Stimulated activated naive CD8-positive, alpha-beta T cell treated with anti-CD3 and anti-CD28 coated beads, Interleukin-15, Interleukin-2, amounts not matched to agents 100 U/mL and 50 U/mL, for 24 hours (primary cell): Measurements from ENCODE around the gene SUMF2.
"Not testable (repeated sequence)": the region's sequence is repeated elsewhere in the genome, so short reads cannot be mapped to it uniquely, and the experiment has no call there.

Experiments used
- ATAC-seq: fragments of 150-1000 bp; cut with Tn5 transposase; one replicate; pipeline ENCODE4 v1.10.0; 2021
- DNase-seq: peaks from one replicate; pipeline ENCODE4 v3.0.0; 2021

The SUMF2 gene

DNA sequence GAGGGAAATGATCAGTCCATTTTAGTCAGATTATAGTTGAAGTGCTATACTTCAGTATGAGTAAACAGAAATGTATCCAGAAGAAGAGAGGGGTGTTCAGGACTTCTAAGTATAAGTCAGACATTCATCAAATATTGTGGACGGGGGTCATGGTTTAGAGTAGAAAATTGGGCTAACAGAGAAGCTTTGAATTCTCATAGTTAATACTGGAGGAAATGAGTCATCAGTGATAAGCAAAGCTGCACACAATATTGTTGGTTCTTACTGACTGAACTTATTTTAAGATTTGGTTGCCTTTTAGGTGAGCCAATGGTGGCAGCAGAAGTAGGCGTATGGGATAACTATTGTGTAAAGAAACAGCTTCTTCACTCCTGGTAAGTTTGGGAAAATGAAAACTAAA, 1.7 kb upstream of the SUMF2 start:
- ATAC-seq (peak; percentile 25), DNase-seq (no peak)

DNA sequence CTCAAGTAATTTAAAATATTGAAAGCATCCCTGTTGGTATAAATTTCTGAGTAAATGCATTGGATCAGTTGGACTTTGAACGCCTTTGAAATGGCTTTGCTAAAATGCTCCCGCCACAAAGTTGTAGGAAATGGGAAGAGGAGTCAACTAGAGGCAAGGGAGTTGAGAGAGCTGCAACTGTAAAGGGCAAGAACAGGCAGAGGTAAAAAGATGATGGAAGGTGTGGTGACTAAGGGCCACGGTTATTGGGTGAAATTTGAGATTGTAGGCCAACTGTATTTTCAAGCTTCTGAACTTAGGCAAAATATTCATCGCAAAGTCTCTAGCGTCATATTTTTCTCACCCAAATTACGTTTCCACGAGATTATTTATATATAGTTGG, 595 bp upstream of the SUMF2 start:
- no peak for ATAC-seq
- DNase-seq: no peak

DNA sequence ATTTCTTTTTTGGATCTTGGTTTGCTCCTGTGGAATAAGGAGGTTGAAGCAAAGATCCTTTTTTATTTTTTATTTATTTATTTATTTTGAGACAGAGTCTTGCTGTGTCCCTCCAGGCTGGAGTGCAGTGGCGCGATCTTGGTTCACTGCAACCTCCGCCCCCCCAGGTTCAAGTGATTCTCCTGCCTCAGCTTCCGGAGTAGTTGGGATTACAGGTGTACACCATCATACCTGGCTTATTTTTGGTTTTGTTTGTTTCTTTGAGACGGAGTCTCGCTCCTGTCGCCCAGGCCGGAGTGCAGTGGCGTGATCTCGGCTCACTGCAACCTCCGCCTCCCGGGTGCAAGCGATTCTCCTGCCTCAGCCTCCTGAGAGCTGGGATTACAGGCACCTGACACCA, 2.3 kb downstream of the SUMF2 start:
- not testable (repeated sequence) for DNase-seq, ATAC-seq

DNA sequence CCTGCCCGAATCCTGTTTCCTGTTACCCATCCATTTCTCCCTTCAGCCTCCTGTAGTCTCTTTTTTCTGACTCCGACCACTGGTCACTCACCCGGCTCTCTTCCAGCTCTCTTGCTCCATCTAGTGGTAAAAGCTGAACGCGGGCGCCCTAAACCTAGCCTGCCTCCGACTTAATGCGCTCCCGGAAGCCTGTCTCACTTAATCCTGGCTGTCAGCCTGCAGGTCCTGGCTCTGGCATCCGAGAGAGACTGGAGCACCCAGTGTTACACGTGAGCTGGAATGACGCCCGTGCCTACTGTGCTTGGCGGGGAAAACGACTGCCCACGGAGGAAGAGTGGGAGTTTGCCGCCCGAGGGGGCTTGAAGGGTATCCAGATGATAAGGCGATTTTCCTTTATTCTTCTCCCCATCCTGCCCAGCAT, 10.3 kb downstream of the SUMF2 start:
- peak; percentile 86 for ATAC-seq

DNA sequence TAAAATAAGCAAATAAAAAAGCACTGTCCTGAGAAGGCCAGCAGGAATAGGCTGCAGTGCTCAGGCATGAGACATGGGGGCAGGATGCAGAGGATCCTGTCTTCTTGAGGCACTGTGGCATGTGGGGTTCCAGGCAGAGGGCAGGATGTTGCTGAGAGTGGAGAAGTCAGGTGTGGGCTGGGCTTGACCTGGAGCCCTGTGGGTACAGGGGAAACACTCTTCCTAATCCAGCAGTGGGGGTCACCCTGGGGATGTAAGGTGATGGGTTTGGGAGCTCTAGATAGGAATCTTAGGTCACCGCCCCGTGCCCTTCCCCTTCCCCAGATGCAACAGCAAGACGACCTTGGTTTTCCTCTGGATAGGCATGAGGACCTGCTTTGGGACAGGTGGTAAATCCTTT, 13.6 kb downstream of the SUMF2 start:
- ATAC-seq (no peak), DNase-seq (no peak)

More for the DNA sequence above, 10.3 kb downstream of the SUMF2 start:
- DNase-seq: peak; percentile 72

DNA sequence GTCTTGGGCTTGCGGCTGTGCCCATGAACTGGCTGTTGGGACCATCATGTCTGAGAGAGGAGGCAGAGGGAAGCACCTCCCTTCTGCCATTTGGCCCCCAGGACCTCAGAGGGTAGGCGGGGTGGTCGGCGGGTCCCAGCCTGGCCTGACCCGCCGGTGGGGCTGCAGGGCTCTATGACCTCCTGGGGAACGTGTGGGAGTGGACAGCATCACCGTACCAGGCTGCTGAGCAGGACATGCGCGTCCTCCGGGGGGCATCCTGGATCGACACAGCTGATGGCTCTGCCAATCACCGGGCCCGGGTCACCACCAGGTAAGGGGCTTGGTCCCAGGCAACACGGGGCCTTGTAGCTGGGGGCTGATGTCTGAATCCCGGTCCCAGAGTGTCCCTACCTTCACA, 14.1 kb downstream of the SUMF2 start:
- no peak for DNase-seq
- no peak for ATAC-seq

DNA sequence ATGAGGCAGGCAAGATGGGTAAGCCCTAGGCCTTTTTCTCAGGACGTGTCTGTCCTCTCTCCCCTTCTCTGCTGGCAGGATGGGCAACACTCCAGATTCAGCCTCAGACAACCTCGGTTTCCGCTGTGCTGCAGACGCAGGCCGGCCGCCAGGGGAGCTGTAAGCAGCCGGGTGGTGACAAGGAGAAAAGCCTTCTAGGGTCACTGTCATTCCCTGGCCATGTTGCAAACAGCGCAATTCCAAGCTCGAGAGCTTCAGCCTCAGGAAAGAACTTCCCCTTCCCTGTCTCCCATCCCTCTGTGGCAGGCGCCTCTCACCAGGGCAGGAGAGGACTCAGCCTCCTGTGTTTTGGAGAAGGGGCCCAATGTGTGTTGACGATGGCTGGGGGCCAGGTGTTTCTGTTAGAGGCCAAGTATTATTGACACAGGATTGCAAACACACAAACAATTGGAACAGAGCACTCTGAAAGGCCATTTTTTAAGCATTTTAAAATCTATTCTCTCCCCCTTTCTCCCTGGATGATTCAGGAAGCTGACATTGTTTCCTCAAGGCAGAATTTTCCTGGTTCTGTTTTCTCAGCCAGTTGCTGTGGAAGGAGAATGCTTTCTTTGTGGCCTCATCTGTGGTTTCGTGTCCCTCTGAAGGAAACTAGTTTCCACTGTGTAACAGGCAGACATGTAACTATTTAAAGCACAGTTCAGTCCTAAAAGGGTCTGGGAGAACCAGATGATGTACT, 15.5 kb downstream of the SUMF2 start:
- ATAC-seq (no peak), DNase-seq (no peak)

DNA sequence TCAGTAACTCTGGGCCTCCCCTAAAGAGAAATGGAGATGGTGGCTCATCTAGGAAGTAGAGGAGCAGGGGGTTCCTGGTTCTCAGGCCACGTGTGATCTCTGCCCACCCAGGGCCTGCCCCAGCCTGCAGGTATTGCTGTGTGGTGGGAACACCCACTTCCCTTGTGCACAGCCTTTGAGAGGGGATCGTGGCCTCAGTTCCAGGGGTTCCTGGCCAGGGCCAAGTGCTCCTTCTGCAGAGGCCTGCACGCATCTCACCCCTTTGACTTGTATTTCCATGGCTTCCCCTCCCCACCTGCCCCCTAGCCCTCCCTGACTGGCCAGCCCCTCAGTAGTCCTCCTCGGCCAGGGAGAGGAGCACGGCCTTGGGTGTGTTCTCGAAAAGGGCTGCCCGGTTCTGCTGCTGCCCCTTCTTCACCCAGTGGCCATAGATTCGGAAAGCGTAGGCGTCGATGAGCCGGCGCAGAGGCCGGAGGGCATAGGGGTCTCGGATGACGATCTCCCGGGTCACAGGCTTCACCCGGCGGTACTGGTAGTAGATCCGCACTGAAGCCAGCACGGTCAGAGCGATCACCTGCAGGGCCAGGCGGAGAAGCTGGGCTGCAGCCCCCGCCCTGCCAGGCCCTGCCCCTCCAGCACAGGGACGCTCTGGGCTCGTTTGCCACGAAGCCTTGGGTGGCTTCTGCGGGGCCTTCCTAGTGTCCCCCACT, 16.8 kb downstream of the SUMF2 start:
- not testable (repeated sequence) for DNase-seq, ATAC-seq

DNA sequence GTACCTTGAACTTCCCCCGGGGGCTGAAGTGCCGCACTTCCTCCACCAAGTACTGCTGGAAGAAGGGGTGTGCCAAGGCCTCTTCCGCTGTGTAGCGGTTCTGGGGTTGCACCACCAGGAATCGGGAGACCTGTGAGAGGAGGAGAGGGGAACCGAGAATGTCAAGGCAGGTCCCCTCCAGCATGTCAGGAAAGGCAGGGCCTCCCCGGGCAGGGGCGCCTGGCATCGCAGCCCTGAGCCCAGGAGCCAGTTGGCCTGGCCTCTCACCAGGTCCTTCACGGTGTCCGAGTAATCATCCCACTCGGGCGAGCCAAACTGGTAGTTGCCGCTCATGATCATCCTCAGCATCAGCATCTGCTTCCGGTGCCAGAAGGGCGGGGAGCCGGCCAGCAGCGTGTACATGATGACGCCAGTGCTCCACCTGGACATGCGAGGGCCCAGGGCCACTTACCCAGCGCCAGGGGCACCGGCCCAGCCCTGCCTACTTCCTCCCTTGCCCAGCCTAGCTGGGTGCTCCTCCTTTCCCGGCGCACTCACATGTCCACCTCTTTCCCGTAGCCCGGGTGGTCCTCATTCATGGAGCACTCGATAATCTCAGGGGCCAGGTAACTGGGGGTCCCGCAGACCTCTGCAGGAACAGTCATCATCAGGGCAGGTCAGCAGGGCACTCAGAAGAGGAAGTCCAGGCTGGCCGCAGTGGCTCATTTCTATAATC, 17.7 kb downstream of the SUMF2 start:
- DNase-seq (no peak), ATAC-seq (no peak)

DNA sequence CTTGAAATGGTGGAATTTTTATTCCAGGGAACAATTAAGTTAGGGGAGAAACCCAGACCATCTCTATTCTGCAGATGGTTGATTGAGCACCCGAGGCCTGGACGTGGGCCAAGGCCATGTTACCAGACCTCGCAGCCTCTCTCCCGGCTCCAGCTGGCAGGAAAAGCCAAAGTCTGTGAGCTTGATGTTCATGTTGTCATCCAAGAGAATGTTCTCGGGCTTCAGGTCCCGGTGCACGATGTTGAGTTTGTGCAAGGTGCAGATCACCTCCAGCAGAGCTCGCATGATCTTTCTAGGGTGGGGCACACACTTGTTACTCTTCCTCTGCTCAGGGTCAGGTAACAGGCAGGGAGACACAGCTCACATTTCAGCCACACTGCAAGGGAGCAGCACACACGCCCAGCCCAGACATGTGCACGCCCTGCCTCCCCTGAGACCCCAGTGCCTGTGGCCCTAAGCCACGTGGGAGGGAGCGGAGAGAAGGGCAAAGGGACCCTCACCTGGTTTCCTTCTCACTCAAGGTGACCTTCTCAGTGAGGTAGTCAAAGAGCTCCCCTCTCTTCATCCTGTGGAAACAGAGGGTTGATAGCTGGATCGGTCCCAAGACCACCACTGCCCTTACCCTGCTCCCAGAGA, 19.2 kb downstream of the SUMF2 start:
- DNase-seq (no peak), ATAC-seq (no peak)

DNA sequence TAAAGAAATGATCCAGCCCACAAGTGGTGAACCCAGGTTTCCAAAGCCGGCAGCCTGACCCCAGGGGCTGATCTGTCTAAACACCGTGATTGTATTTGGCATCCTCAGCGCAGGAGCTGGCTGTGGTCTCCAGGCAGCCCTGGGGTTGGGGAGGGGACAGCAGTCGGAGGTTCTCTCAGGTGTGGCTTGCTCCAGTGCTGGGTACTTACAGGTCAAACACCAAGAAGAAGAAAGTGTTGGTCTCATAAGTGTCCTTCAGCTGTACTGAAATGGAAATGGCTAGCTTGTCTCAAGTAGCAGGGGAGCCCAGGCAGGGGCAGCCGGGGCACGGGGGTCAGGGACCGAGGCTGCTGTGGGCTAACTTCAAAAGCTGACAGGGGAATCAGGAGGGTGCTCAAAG, 22.7 kb downstream of the SUMF2 start:
- no peak for DNase-seq
- no peak for ATAC-seq

DNA sequence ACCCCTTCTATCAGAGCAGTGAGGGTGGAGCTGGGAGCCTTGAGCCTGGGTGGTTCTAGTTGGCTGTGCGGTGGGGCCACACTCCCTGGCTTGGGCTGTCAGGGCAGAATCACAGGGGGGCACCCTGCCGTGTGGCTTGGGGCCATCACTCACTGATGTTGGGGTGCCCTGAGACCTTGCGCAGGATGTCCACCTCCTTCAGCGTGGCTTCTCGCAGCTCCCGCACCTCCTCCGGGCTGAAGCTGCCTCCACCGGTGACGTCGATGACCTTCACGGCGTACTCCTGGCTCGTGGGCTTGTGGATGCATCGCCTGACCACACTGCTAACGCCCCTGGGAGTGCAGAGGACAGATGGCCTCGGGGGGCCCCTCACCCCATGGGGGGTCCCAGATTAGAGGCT, 23.4 kb downstream of the SUMF2 start:
- ATAC-seq (no peak), DNase-seq (no peak)

DNA sequence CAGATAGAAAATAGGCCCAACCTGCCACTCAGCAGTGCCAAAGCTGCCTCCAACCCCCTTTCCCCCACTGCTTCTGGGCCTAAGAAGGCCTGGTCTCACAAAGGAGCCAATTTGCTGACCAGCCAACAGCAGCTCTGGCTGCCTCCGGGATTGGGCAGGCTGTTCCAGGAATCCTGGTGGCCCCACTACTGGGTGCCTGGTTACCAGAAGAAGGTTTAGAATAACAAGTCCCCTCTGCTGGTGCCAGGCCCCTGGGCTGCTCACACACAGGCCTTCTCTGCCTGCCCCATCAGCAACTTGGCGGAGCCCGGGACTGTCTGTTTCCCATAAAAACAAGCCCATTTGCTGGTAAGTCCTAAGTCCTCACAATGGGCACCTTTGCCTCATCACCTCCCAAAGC, 27.5 kb downstream of the SUMF2 start:
- ATAC-seq (no peak), DNase-seq (no peak)

DNA sequence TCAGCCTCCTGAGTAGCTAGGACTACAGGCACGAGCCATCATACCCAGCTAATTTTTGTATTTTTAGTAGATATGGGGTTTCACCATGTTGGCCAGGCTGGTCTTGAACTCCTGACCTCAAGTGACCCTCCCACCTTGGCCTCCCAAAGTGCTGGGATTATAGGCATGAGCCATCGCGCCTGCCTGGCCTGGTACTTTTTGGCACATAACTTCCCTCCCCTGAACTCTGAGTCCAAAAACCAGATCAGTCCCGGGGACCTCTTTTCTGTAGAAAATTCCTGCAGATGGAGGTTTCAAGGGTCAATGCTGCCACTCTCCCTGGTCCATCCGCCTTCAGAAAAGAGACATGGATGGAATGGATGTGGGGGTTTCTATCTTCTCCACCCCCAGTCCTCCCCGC, 28.3 kb downstream of the SUMF2 start:
- not testable (repeated sequence) for ATAC-seq, DNase-seq

DNA sequence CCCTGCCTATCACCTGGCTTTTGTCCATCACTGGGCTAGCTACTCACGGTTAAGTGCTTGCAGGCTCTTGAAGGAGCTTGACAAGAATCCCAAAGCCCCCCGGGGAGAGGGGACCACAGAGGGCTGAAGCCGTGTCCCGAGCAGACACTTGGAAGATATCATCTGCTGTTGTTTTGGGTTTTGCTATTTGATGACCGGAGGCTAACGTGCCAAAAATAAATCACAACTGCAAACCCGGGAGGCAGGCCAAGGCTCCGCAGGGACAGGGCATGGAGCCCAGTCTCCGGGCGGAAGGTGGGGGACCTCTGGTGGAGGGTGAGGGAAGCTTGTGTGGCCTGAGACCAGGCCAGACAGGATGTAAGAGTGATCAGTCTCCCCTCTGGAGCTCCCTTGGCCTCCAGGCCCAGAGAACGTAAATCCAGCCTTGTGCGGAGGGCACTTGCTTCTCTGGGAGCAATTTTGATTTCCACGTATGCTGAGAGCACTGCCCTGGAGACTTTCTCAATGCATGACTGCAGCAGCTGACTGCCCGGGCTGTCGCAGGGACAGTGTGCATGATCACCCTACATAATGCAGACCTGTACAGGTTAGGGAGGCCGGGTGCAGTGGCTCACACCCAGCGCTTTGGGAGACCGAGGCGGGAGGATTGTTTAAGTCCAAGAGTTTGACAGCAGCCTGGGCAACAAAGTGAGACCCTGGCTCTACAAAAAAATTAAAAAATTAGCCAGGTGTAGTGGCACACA, 28.9 kb downstream of the SUMF2 start, which contains the start of gene PHKG1:
TSS of gene PHKG1 (minus strand) at position 164 of the 743 bp plus-strand sequence. CDS start 4,011 bp downstream, outside the sequence.
- DNase-seq (no peak), ATAC-seq (no peak)

DNA sequence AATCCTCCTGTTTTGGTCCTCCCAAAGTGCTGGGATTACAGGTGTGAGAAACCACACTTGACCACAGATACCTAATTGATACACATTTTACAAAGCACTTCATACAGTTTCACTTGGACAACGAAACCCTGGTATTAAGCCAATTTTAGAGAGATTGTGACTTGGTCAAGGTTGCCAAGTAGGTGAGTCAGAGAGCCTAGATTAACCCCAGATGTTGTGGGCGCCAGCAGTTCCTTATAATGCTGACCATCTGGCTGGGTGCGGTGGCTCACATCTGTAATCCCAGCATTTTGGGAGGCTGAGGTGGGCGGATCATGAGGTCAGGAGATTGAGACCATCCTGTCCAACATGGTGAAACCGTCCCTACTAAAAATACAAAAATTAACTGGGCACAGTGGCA, 33.6 kb downstream of the SUMF2 start:
- no peak for ATAC-seq
- DNase-seq: no peak

DNA sequence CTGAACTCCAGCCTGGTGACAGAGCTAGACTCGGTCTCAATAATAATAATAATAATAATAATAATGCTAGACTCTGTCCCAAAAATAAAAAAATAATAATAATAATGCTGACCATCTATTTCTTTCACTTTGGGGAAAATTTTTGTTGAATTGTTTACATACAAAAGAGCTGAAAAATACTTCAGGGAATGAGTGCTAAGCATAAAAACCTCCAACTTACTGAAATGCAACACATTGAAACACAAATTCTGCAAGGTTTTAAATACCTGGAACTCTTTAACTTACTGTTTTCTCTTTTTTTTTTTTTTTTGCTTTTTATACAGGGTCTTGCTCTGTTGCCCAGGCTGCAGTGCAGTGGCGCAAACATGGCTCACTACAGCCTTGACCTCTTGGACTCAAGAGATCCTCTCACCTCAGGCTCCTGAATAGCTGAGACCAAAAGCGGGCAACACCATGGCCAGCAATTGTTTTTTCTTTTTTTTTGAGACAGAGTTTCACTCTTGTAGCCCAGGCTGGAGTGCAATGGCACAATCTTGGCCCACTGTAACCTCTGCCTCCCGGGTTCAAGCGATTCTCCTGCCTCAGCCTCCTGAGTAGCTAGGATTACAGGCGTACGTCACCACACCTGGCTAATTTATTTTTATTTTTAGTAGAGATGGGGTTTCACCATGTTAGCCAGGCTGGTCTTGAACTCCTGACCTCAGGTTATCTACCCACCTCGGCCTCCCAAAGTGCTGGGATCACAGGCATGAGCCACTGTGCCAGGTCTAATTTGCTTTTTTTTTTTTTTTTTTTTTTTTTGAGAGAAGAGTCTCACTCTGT, 34.3 kb downstream of the SUMF2 start:
- ATAC-seq, DNase-seq: not testable (repeated sequence)

DNA sequence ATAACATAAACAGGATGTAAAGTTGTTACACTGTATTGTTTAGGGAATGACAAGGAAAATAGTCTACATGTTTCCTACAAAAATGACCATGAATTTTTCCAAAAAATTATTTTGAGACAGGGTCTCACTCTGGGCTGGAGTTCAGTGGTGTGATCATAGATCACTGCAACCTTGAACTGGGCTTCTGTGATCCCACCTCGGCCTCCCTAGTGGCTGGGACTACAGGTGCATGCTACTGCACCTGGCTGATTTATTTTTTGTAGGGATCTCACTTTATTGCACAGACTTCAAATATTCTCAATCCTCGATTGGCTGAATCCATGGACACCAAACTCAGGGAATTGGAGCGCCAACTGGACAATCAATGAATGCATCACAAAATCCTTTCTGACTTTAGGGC, 35.6 kb downstream of the SUMF2 start:
- ATAC-seq: peak; percentile 25
- DNase-seq: no peak

DNA sequence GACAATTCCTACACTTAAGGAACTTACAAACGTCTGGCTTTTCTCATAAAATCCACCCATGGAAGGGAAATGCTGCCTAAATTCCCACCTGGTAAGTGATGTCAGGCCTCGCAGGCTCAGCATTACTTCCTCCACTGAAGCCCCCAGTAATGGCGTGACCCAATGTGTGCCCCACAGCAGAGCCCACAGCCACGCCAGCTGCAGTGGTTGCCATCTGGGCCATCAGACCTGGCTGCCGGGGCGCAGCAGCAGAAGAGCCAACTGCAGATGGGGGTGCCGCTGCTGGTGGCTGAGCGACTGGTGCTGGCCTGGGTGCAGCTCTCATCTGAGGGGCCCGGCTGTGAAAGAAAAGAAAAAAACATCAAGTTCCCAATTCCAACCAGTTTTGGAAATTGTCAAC, 40.1 kb downstream of the SUMF2 start:
- not testable (repeated sequence) for DNase-seq, ATAC-seq

DNA sequence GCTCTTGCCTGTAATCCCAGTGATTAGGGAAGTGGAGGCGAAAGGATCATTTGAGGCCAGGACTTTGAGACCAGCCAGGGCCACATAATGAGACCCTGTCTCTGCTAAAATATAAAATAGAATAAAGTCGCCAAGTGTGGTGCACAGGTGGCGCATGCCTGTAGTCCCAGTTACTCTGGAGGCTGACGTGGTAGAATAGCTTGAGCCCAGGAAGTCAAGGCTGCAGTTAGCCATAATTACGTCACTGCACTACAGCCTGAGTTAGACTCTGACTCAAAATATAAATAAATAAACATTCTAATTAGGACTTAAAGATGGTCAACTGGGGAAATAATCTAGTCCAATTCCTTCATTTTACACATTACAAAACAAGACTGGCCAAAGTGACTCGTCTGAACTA, 41.4 kb downstream of the SUMF2 start:
- DNase-seq (peak; percentile 31), ATAC-seq (peak; percentile 26)
